UCSD-AML1 (cell line): ENCODE results near the gene UBE2N.
"Not testable (repeated sequence)": the region's sequence is repeated elsewhere in the genome, so short reads cannot be mapped to it uniquely, and the experiment has no call there.

Experiments used
- DNase-seq: peaks from one replicate; lab custom pipeline; 2025; ENCODE audit not compliant: unreplicated experiment; lab: John Stamatoyannopoulos, UW

The UBE2N gene

DNA sequence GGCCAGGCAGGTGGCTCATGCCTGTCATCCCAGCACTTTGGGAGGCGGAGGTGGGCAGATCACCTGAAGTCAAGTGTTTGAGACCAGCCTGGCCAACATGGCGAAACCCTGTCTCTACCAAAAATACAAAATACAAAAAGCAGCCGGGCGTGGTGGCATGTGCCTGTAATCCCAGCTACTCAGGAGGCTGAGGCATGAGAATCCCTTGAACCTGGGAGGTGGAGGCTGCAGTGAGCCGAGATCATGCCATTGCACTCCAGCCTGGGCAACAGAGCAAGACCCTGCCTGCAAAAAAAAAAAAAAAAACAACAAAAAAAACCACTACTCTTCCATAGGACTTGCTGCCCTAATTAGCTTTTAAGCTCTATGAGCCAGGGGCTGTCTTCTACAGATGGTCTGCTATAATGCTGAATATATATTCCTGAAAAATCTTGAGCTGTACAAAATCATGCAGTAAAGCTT lies 59.7 kb downstream of the UBE2N start:
- DNase-seq = not testable (repeated sequence)

DNA sequence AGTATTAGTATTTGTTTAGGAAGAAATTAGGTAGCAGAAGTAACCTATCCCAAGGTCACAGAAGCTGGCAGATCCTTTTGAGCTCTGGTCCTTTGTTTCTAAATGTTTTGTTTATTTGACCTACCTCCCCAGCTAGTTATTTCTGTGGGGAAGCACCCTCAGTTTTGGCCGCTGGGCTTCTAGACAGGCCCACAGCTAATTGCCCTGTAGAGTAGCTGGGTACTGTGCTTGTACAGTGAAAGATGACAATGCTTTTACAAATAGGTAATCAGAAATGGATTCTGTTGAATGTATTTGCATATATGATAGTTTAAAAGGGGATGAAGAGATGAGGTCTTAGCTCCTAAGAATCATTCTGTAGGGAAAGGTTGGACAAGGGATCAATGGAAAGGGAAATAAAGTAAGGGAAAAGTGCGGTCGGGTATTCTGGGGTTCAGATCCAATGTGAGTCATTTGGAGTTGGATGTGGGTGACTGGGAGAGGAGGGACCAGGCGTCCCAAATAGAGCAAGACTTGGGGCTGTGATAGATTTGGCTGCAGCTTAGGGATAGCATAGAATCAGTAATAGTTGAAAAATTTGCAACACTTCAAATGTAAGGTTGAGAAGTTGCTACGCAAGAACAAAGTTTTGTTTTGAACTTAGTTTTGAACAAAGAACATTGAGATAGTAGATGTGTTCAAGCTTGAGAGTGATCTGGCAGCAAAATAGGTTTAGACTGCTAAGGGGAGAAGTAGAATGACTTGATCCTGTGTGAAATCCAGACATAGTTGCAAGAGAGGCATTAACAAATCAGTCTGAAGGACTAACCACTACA lies 60.4 kb downstream of the UBE2N start:
- no peak for DNase-seq

DNA sequence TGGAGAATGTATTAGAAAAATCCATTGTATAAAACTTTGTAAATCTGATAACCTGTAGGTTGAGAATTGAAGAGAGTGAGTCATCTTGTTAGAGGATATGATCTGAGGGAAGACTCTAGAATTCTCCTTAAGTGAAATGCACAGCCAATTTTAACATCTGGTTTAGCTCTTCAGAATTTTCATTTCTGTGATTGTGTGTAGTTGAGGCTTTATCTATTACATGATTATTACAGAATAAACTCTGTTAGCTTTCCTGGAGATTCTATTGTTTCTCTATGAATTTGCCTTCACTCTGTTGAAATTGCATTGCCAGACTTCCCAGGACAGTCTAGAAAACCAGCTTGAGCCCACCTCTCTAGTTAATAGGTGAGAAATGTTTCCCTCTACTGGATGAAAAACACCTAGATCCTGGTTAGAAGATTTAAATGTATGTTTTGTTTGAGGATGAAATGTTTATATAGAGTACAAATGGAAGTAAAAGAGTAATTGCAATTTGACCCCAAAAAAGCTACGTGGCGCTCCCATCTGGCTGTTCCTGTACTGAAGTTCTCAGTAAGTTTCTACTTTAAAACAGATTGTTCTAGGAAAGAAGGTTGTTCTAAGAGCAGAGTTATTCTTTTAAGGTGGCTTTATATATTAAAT lies 61.1 kb downstream of the UBE2N start:
- no peak for DNase-seq

DNA sequence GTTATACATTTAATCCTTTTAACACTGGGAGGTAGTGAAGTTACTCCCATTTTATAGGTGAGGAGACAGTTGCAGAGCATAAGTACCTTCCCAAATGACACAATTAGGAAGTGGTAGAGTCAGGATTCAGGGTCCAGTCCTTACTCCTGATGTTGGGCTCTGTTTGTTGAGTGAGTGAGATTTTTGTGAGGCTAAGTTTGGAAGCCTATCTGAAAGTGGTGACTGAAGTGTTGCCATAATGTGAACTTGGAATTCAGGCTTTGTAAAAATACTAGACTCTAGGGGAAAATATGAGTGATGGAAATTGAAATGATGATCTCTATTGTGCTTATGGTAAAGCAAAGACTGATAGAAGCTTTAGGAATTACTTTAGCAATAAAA lies 61.8 kb downstream of the UBE2N start:
- no peak for DNase-seq

DNA sequence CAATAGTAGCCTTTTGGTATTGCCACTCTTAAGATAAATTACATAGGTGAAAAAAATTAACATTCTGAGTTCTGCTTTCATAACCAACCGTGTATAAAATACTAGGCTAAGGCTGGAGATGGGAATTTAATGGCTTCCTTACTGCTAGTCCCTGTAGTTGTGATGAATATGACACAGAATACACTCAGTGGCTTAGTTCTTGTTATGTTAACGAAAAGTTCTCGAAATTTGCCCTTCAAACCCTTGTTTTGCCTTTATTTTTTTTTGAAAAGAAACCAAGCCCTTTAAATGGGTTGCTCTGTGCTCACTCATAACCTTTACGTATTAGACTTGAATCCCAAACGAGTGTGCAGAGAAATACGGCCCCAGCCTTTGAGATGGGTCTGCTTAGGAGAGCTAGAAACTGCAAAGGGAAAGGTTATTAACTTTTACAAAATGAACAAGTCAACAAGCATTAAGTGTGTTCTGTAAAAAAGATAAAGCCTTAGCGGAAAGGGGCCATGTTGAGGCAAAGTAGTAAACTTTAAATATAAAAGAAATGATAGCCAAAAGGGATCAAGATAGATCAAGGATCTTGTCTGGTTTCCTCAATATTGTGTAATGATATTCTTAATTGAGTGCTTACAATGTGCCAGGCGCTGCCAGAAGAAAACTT lies 62.3 kb downstream of the UBE2N start:
- DNase-seq = no peak

DNA sequence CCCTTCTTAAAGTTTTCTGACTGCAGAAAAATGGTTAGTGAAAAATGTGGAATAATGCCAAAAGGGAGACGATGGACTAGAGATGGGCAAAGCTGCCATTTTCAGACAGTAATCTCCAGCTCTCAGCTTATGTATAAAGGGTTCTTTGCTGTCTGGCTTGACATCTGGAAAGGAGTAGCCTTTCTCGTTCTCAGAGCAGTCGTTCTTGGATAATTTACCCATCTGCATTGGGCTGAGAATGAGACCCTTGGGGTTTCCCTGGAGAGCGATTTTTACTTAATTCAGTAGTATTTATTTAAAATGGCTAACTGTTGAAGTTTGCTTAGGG lies 62.8 kb downstream of the UBE2N start:
- no peak for DNase-seq

DNA sequence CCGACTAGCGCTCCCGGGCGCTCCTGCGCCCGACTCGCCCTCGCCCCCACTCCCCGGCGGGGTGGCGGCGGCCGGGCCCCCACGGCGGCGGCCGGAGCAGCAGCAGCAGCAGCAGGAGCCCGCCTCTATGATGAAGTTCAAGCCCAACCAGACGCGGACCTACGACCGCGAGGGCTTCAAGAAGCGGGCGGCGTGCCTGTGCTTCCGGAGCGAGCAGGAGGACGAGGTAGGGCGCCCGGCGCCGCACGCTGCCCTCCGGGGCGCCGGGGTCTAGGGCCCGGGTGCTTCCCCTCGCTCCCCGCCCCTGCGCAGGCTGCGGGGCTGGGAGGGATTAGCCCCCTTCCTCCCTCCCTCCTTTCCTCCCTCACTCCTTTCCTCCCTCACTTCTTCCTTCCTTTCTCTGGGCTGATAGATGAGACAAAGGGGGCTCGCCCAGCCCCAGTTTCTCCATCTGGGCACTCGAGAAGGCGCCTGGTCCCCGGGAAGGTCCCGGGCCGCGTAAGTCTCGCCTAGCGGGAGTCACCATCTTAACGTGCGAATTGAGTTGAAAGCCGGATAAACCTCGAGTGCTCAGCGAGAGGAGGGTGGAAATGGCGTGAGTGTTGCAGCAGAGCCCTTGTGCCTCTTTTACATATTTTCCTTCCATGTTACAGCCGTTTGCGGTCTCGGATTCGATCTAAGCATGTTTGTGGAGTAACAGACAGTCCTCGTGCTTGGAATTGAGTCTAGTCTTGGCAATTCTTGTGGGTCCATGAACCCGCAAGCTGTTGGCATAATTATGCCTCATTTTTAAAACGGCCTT lies 63.4 kb downstream of the UBE2N start:
- DNase-seq = peak; percentile 58

DNA sequence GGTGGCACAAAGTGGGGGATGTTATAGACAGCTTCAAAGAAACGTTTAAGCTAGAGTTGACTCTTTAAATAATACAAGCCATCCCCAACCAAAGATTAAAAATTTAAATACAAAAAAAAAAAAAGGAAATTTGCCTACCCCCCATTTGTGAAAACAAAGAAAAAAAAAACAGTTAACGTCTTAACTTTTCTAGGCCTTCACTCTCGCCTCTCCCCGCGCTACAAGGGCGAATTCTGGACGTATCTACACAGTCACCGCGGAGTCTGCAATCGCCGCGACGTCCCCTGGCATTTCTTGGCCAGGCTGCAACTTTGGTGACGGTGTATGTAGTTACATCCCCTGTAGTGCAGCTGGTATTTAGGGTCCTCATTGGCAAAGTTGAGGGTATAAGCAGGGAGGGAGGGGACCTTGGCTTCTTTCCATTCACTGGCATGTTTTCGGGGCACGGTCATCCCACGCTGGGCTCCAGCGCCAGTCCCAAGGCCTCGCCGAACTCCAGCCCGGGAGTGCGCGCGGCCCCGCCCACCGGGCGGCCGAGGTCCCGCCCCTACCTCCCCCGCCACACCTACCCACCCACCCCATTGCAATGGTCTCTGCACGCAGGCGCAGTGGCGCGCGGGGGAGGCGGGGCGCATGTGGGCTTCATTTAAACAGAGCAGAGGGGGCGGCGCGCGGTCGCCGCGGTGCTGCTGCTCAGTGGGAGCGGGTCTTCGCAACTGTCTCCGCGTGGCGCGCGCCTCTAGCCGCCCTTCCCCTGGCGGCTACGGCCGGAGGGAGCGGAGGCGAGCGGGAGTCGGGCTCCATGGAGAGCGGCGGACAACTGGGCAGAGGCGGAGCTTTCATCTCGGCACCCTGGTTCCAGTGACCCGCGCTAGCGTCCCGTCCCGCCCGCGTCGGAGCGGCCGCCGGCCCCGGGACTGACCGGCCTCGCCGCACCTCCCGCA lies 64.2 kb downstream of the UBE2N start, which contains the start of gene NUDT4:
TSS of gene NUDT4 (plus strand) at position 674 of the 944 bp plus-strand sequence. CDS start 398 bp downstream, outside the sequence.
- peak; percentile 96 for DNase-seq

DNA sequence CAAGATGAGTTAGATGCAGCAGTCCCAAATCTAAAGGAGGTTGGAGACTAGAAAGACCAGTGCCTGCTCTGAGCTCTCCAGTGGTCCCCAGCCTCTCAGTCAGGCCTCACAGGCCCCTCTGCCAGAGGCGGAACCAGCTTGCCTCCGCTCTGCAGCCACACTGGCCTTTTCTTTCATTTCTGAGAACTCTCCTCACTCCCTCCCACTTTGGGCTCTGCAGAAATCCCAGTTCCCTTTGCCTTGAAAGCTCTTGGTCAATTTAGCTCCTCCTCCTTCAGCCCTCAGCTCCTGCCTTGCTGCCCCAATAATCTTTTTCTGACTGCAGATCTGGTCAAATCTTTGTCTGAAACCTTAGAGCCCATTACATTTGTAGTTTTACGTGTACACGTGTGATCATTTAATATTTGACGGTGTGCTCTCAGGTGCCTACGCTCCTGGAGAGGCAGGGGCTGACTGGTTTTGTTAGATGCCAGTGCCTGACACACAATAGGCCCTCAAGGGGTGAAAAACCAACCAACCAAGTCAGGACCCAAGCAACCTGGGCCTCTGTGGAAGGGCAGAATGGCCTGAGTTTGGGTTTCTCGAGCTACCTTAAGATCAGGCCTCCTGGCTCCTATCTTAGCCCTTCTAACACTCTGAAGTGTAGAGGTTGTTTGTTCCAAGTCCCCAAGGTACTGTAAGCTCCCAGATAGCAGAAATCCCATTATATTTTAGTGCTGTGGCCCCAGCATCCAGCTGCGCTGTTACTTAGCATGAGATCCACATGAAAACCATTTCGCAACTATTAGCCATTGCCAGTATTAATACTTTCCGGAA lies 65.1 kb downstream of the UBE2N start:
- no peak for DNase-seq

DNA sequence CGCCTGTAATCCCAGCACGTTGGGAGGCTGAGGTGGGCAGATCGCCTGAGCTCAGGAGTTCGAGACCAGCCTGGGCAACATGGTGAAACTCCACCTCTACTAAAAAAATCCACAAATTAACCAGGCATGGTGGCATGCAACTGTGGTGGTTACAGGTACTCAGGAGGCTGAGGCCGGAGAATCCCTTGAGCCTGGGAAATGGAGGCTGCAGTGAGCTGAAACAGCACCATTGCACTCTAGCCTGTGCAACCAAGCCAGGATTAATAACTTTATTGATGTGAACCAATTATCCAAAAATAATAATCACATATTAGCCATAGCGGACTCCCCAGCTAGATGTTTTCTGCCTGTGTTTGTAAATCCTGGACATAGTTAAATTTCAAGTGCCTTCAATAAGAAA lies 65.8 kb downstream of the UBE2N start:
- DNase-seq = no peak

DNA sequence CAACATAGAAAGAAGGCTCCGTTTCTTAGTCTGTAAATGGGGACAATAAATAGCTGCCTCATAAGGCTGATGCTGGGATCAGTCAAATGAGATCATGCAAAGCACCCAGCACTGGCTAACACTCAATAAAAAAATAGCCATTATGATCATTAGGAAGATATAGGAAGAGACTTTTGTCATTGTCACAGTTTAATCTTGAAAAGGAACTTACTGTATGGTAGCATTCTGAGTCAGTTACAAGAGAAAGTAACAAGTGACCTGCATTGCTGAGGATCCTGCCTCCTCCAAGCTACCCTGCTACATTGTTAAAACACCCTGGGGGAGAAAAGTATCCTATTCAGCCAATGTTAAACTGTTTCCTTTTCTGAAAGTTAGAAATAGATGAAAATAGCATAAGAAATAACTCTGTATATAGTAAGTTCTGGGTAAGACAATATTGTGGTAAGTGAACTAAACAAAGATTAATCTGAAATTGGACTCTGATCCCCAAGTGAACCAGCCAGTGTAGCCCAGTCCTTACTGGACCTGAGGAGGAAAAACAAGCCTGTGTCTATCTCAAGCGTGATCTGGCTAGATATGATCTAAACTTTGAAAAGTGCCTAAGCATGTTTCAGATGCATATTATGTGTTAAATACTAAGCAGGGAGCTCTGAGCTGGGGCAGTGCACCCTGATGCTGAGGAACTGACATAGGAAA lies 67.6 kb downstream of the UBE2N start:
- no peak for DNase-seq

DNA sequence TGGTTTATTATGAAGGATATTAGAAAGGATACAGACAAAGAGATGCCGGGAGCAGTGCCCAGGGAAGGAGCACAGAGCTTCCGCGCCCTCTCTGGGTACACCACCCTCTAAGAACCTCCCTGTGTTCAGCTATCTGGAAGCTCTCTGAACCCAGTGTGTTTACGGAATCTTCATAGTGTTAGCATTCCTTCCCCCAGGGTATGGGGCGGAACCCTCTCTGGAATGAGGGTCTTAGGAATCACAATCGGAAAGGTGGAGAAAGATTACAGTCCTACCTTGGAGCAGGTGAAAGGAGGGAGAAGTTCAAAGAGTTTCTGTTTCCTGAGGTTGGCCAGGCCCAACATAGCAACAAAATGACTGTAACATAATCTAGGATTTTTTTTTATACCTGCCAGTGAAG lies 70.8 kb downstream of the UBE2N start:
- no peak for DNase-seq

DNA sequence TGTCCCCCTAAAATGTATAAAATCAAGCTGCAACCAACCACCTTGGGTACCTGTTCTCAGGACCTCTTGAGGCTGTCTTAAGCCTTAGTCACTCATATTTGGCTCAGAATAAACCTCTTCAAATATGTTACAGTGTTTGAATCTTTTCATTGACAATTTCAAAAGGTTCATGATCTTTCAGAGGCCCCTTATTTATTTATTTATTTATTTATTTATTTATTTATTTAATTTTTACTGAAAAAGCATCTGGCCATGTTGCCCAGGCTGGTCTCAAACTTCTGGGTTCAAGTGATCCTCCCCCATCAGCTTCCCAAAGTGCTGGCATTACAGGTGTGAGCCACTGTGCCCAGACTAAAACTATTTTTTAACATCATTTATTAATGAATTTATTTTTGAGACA lies 72.2 kb downstream of the UBE2N start:
- no peak for DNase-seq

DNA sequence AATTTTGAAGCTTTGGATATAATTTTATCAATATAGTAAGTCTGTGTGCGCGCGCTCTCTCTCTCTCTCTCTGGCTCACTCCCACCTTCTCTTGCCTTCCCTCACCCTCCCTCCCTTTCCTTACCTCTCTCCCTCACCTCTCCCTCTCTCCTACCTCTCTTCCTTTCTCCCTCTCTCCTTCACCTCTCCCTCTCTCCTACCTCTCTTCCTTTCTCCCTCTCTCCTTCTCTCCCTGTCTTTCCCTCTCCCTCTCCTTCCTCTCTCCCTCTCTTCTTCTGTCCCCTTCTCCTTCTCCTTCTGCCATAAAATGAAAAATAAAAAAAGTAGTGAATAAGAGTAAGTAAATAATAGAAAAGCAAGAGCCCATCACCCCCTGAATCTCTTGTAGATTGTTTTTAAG lies 73.0 kb downstream of the UBE2N start:
- DNase-seq = no peak

DNA sequence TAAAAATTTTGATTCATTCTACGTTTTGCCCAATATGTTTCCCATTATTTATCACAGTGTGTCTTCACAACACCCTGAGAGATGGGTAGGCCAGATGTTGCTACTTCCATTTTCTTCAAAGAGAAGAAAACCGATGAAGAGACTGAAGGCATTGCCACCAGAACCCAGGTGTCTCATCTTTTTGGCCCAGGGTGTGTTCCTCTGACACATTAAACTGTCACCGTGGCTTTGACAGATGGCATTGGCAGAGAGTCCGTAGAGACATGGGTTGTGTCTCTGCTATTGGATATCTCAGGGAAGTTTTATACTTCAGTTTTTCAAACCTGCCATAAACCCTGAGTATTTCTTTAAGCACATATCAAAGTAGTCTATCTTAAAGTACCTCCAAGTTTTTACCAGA lies 75.3 kb downstream of the UBE2N start:
- no peak for DNase-seq

DNA sequence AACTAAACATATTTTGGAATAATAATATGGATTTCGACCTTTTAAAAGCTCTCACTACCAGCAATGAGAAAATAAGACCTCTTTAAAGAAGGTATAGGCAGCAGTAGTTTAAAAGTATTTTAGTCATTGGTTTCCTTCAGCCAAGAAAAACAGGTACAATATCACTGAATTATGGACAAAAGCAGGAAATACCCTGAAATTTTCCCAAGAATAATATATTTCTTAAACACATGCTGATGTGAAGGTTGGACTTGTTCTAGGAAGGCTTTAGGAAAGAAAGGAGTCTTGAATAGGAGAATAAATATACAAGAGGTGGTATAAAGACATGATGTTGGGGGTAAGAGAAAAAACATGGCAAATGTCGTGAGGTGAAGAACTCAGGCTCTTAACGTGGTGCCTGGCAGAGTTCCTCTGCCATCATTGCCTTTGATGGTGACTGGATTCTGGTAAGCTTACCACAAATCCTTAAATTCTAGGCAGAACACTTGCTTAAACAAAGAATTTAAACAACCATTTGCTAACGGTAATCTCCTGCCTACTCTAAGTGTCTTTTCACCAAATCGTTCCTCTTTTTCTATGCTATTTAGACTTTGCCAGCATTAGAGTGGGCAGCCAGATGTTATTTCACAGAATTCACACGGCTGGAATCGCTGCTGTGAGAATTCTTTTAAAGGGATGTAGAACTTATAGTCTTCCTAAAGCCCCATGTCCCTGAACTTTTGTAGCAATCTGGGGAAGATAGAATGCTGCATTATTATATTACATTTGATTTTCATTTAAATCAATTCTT lies 75.9 kb downstream of the UBE2N start:
- no peak for DNase-seq

DNA sequence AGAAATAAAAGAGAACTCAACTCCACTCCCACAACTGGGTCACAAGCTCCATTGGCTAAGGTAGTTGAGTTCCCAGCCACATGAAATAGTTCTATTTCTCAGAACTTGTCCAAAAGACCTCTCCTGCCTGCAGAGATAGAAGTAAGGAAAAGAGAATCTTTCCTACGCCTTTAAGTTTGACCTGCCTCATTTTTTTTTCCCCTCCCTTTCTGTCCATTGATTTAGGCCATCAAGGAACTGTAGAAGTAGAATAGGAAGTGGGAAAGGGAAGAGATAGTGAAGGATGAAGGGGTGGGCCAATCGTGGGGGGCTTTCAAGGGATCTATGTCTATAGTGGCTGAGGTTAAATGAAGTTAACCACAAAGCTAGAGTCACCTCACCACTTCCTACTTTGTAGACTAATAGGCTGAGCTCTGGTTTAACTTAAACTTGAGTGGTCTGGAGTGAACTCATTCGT lies 77.9 kb downstream of the UBE2N start:
- DNase-seq = no peak
